Endodermal cell (in vitro differentiated cells): Measurements from ENCODE around the gene SUCLG2. TPM values are rescaled to one million over a fixed set of nuclear protein-coding genes. Genes with fewer than 3 reads are reported as not detected.

Experiments
- DNase-seq: peaks from one replicate; pipeline ENCODE4 v3.0.0-alpha.2; 2017
- H3K27ac ChIP-seq: 2 replicates; pipeline ENCODE4 v1.5.1; 2013; ENCODE audit warnings: mild to moderate bottlenecking, low read depth, low read length, moderate library complexity
- H3K27me3 ChIP-seq: 2 replicates; pipeline ENCODE4 v1.6.1; 2013; ENCODE audit warnings: mild to moderate bottlenecking, low read length, moderate library complexity; ENCODE audit not compliant: insufficient read depth, control insufficient read depth, poor library complexity, severe bottlenecking
- H3K36me3 ChIP-seq: 2 replicates; pipeline ENCODE4 v1.7.0; 2013; ENCODE audit warnings: mild to moderate bottlenecking, low read length, moderate library complexity; ENCODE audit not compliant: control insufficient read depth, insufficient read depth
- H3K4me1 ChIP-seq: one replicate; pipeline ENCODE4 v1.7.0; 2013; ENCODE audit warnings: low read length; ENCODE audit not compliant: control insufficient read depth, insufficient read depth
- H3K4me3 ChIP-seq: 2 replicates; pipeline ENCODE4 v1.5.1; 2013; ENCODE audit warnings: mild to moderate bottlenecking, low read length, moderate library complexity
- H3K9ac ChIP-seq: 2 replicates; pipeline ENCODE4 v1.6.1; 2013; ENCODE audit warnings: mild to moderate bottlenecking, low read length, moderate library complexity; ENCODE audit not compliant: poor library complexity, severe bottlenecking; ENCODE audit errors: extremely low read depth
- H3K9me3 ChIP-seq: 2 replicates; pipeline ENCODE4 v1.6.1; 2013; ENCODE audit warnings: mild to moderate bottlenecking, low read length, moderate library complexity; ENCODE audit not compliant: control insufficient read depth
- H3K27ac Mint-ChIP-seq: 2 replicates; pipeline ENCODE4 v1.8.0; 2020; ENCODE audit warnings: mixed read lengths
- H3K27me3 Mint-ChIP-seq: 2 replicates; pipeline ENCODE4 v1.8.0; 2021; ENCODE audit warnings: mild to moderate bottlenecking, mixed read lengths; ENCODE audit not compliant: insufficient read depth
- H3K36me3 Mint-ChIP-seq: 2 replicates; pipeline ENCODE4 v1.8.0; 2020; ENCODE audit warnings: low read depth, mixed read lengths
- H3K4me1 Mint-ChIP-seq: 2 replicates; pipeline ENCODE4 v1.8.0; 2020; ENCODE audit warnings: mixed read lengths
- H3K4me3 Mint-ChIP-seq: 2 replicates; pipeline ENCODE4 v1.8.0; 2020; ENCODE audit warnings: mild to moderate bottlenecking, moderate library complexity, mixed read lengths
- H3K9me3 Mint-ChIP-seq: 2 replicates; pipeline ENCODE4 v1.8.0; 2020; ENCODE audit warnings: mild to moderate bottlenecking, mixed read lengths
- CTCF ChIP-seq: fragments of 200-600 bp; sonication (generic); conservative IDR thresholded peaks from 2 replicates; pipeline ENCODE4 v1.5.0; 2021; ENCODE audit warnings: antibody characterized with exemption, mild to moderate bottlenecking
- WGBS, 2 experiments: methylation state at CpG; one replicate each; pipeline versions ENCODE4 v1.1.5 to v1.1.7; 2013; ENCODE audit warnings: missing lambda C conversion rate in 2 of 2, mixed read lengths in 1 of 2; ENCODE audit not compliant: insufficient coverage in 1 of 2, insufficient read length in 1 of 2; 5-methylcytosine and 5-hydroxymethylcytosine counted together
- total RNA-seq, 2 donors: library from RNA; stranded (reverse); fragmentation: NEBNext Ultra II Directional in 1 of 2; extraction: Animal tissue kit (Norgen Biotek cat#: 25700) in 1 of 2; gene quantifications; 2 replicates in 1 of 2; 3 replicates in 1 of 2; pipeline ENCODE4 v1.2.1, GENCODE V29; 2021

The SUCLG2 gene
- total RNA-seq, 2 donors from 2014 or later = 42.4 to 57.3 TPM

DNA sequence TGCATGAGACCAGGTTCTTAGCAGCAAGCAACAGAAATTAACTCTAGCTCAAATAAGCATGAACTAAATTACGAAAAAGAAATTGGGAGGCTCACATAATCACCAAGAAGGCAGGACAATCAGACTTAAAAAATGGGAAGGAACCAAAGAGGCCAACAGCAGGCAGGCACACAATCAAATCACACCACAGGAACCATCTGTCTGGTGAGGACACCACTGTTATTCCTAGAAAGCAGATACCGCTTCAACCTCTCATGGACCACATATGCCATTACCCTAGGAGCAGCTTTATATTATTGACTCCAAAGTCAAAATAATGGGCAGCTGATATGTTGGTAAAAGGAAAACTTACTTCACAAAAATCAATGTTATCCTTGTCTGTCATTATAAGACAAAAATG lies 51.6 kb downstream of the SUCLG2 start:
- peaks cover 9% of the 10 kb centered on the region for H3K36me3 ChIP-seq
- peaks cover 2% of the 10 kb centered on the region for H3K4me1 Mint-ChIP-seq

DNA sequence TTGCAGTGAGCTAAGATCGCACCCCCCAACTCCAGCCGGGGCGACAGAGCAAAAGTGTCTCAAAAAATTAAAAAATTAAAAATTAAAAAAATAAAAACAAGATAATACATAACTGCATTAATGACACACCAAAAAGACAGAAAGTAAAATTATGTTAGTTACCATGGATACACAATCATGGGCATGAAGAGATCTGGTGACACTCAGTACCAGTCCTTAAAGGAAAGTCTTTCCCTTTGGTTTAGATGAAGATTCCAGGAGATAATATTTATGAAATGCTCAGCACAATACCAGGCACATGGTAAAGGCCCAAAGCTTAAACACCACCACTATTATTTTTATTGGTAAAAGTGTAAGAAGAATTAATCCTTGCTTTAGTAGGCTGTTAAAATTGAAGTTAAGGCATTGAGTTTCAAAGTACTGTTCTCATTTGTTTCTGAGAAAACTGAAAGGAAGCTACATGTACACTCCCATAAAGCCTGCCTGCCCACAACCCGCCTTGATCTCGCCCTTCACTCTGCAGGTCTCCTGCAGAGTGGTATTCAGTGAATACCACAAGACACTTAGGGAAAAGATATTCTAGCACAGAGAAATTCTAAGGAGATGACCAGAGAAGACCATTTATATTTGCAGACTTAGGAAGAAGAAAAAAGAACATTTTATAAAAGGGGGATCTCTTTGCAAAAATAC lies 52.3 kb downstream of the SUCLG2 start:
- Histone ChIP-seq H3K9me3 (no peaks in the 10 kb centered on the region), H3K27ac (no peak overlapping the region), H3K27me3 (no peaks in the 10 kb centered on the region), H3K9ac (no peak overlapping the region), H3K4me1 (no peaks in the 10 kb centered on the region), H3K4me3 (no peak overlapping the region), H3K36me3 (peaks cover 9% of the 10 kb centered on the region)
- TF ChIP-seq CTCF = no peak
- Mint-ChIP-seq H3K4me3 (no peak overlapping the region), H3K4me1 (peaks cover 2% of the 10 kb centered on the region), H3K27me3 (no peaks in the 10 kb centered on the region), H3K36me3 (peaks cover 27% of the 10 kb centered on the region), H3K27ac (no peak overlapping the region), H3K9me3 (no peaks in the 10 kb centered on the region)
- 86% methylated on average over 4 of the region's 5 CpGs; no CpG with 5 or more reads in 1 of the 2 experiments for WGBS, 2 experiments
- no peak for DNase-seq

More for the DNA sequence above, 51.6 kb downstream of the SUCLG2 start:
- Mint-ChIP-seq H3K36me3 (peaks cover 30% of the 10 kb centered on the region), H3K4me3 (no peak overlapping the region), H3K9me3 (no peaks in the 10 kb centered on the region), H3K27me3 (no peaks in the 10 kb centered on the region), H3K27ac (no peak overlapping the region)
- WGBS, 2 experiments = 80 to 97% methylated on average over 1 to 2 of the region's 2 CpGs
- Histone ChIP-seq H3K4me1 (no peaks in the 10 kb centered on the region), H3K27ac (no peak overlapping the region), H3K9ac (no peak overlapping the region), H3K4me3 (no peak overlapping the region), H3K9me3 (no peaks in the 10 kb centered on the region), H3K27me3 (no peaks in the 10 kb centered on the region)
- TF ChIP-seq CTCF = no peak
- DNase-seq = no peak

- Histone ChIP-seq H3K27me3 (no peaks in the 10 kb centered on the region), H3K4me1 (no peaks in the 10 kb centered on the region), H3K36me3 (peaks cover 9% of the 10 kb centered on the region), H3K4me3 (no peak overlapping the region), H3K9ac (no peak overlapping the region), H3K27ac (no peak overlapping the region), H3K9me3 (no peaks in the 10 kb centered on the region)
- no peaks in the 10 kb centered on the region for H3K27me3 Mint-ChIP-seq
- 69 to 76% methylated on average over 4 to 5 of the region's 5 CpGs for WGBS, 2 experiments
- no peak for TF ChIP-seq CTCF
- H3K36me3 Mint-ChIP-seq = peaks cover 27% of the 10 kb centered on the region
- DNase-seq = no peak
- no peak overlapping the region for H3K27ac Mint-ChIP-seq
- peaks cover 2% of the 10 kb centered on the region for H3K4me1 Mint-ChIP-seq
- no peaks in the 10 kb centered on the region for H3K9me3 Mint-ChIP-seq
- H3K4me3 Mint-ChIP-seq = no peak overlapping the region
Observed at GRCh38 chr3:67601385-67601784, 53.0 kb downstream of the SUCLG2 start.
